ENCODE results near the gene PRKD2. TPM values are rescaled to one million over a fixed set of nuclear protein-coding genes. Genes with fewer than 3 reads are reported as not detected.

Gene PRKD2
- total RNA-seq, 1 donor from 2014 or later, result 58.9 TPM

DNA sequence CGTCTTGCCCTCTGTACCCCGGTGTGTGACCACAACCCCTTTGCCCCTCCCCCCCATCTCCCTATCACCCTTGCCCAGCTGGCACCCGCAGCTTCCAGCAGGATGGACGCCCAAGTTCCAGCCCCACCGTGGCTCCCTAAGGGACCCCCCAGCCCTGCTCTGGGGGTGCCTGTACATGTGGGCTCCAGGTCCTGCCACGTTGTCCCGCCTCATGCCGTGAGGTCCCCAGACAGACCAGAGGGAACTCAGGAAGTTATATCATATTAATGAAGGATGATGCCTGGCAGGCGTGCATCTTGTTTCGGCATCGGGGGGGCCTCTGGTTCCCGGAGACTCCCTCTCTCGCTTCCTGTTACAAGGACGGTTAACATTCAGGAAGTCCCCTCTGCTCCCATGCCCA is 90.5 kb downstream of the PRKD2 start:
- TF ChIP-seq, protein P1, sequence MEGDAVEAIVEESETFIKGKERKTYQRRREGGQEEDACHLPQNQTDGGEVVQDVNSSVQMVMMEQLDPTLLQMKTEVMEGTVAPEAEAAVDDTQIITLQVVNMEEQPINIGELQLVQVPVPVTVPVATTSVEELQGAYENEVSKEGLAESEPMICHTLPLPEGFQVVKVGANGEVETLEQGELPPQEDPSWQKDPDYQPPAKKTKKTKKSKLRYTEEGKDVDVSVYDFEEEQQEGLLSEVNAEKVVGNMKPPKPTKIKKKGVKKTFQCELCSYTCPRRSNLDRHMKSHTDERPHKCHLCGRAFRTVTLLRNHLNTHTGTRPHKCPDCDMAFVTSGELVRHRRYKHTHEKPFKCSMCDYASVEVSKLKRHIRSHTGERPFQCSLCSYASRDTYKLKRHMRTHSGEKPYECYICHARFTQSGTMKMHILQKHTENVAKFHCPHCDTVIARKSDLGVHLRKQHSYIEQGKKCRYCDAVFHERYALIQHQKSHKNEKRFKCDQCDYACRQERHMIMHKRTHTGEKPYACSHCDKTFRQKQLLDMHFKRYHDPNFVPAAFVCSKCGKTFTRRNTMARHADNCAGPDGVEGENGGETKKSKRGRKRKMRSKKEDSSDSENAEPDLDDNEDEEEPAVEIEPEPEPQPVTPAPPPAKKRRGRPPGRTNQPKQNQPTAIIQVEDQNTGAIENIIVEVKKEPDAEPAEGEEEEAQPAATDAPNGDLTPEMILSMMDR (IDR thresholded peaks at IDR 0.05), result no peak
- H3K9me3 ChIP-seq, result no peaks in the 10 kb centered on the region
- intact Hi-C loops (cut with DNase I), result no loop called here
- no peak overlapping the region for H3K4me3 ChIP-seq
- DNase-seq (no peak), ATAC-seq (no peak)
- H3K27me3 ChIP-seq, result peaks cover 2% of the 10 kb centered on the region
- peak overlapping the region; percentile 76 for H3K27ac ChIP-seq
- H3K36me3 ChIP-seq, result no peaks in the 10 kb centered on the region
- H3K4me1 ChIP-seq, result peaks cover 32% of the 10 kb centered on the region

DNA sequence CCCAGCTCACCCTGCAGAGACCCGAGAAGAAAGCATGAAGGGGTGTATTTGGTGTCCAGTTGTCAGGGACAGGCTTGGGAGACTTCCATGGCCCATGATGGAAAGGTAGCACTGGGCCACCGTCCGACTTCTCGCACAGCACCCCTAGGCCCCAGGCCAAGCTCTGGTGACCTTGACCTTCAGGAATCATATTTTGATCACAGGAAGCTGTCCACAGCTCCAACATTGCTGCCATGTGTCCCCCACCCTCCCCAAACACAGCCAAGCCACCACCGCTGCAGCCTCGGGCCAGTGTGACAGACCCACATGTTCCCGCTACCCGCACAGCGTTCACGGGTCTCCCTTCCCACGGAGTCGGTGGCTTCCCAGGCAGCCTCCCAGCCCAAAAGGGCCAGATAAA is 91.2 kb downstream of the PRKD2 start:
- Histone ChIP-seq H3K27me3 (no peaks in the 10 kb centered on the region), H3K27ac (peak overlapping the region; percentile 76), H3K4me3 (no peak overlapping the region), H3K9me3 (no peaks in the 10 kb centered on the region), H3K36me3 (no peaks in the 10 kb centered on the region), H3K4me1 (peaks cover 33% of the 10 kb centered on the region)
- TF ChIP-seq, protein P1 (IDR thresholded peaks at IDR 0.05), result no peak
- DNase-seq (no peak), ATAC-seq (no peak)
- intact Hi-C loops (cut with DNase I), result no loop called here

DNA sequence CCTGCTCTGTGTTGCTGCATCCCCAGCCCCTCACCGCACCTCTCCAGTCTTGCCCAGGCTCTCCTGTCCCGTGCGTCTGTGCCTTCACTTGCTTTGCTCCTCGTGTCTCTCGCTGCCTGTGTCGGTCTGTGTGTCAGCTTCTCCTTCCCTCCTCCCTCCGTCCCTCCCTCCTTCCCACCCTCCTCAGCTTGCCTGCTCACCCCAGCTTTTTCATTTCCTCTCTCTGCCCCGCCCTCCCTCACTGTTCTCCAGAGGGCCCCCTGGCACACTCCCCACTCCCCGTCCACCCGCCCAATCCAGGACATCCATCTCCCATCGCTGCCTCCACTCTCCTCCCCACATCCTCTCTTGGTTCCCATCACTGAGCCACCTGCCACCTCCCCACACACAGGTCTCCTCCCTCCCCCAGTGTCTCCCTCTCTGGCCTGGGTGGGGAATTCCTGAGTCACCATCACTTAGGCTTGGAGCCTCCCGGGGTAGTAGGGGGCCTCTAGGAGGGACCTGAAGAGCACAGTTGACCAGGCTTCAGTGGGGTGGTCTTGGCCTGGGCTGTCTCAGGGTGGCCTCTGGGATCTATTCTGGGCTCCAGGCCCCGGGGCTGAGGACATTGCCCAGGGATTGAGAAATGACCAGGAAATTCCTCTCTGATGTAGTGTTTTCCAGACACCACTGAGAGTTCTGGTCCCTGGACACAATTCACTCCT is 91.8 kb downstream of the PRKD2 start, which contains the start of gene PTGIR:
PTGIR (minus strand) TSS at position 132 of the 704 bp plus-strand sequence. CDS start 864 bp downstream, outside the sequence.
- DNase-seq, result no peak
- TF ChIP-seq, protein P1 (IDR thresholded peaks at IDR 0.05), result no peak
- no peaks in the 10 kb centered on the region for H3K27me3 ChIP-seq
- peak within 1 kb of the TSS; percentile 43 for H3K4me3 ChIP-seq
- peak; percentile 59 for ATAC-seq
- intact Hi-C loops (cut with DNase I), result no loop called here
- H3K9me3 ChIP-seq, result no peaks in the 10 kb centered on the region
- H3K36me3 ChIP-seq, result no peaks in the 10 kb centered on the region
- H3K27ac ChIP-seq, result peak within 1 kb of the TSS; percentile 76
- H3K4me1 ChIP-seq, result peaks cover 36% of the 10 kb centered on the region

Small RNA genes within 50 kb of the gene (microRNA-seq; reads per million reads assigned to microRNA genes)
- 1.3 reads per million for gene MIR320E (ENCODE audit: borderline microRNAs expressed)

Other genes starting within 250 kb of the PRKD2 start
- gene PNMA8A, start 245.6 kb downstream of the PRKD2 start, total RNA-seq, result 1.8 TPM
- 1.9 TPM for gene PNMA8B, start 221.2 kb downstream of the PRKD2 start, total RNA-seq
- gene CALM3, start 115.8 kb downstream of the PRKD2 start, total RNA-seq, result 142 TPM
- gene PTGIR, start 92.0 kb downstream of the PRKD2 start, total RNA-seq, result 12.6 TPM
- not detected for gene GNG8, start 80.9 kb downstream of the PRKD2 start, total RNA-seq
- 10.0 TPM for gene DACT3, start 55.9 kb downstream of the PRKD2 start, total RNA-seq
- gene FKRP, start 28.9 kb upstream of the PRKD2 start, total RNA-seq, result 14.2 TPM
- 68.5 TPM for gene STRN4, start 29.3 kb upstream of the PRKD2 start, total RNA-seq
- gene SLC1A5, start 71.5 kb upstream of the PRKD2 start, total RNA-seq, result 133 TPM
- 101 TPM for gene AP2S1, start 133.7 kb upstream of the PRKD2 start, total RNA-seq
- 63.8 TPM for gene ARHGAP35, start 143.9 kb upstream of the PRKD2 start, total RNA-seq

All from upper lobe of right lung (tissue), 1 donor.